Transverse colon (tissue), 4 donors: ENCODE data around the gene NAALADL2.

Experiments
- EP300 ChIP-seq: sonication (generic); formaldehyde crosslinking; IDR thresholded peaks from one replicate; pipeline ENCODE4 v1.6.1; 2017; ENCODE audit warnings: antibody characterized with exemption, low read depth
- POLR2A ChIP-seq: fragments of 450-650 bp; IDR thresholded peaks from one replicate; pipeline ENCODE4 v1.6.1; 2016; ENCODE audit warnings: antibody characterized with exemption, mild to moderate bottlenecking, moderate library complexity
- POLR2AphosphoS5 ChIP-seq, 3 donors: sonication (generic); formaldehyde crosslinking; IDR thresholded peaks; one replicate each; pipeline ENCODE4 v1.6.1; 2016; ENCODE audit warnings: antibody characterized with exemption in 3 of 3
- TF ChIP-seq, protein P1 (sequence below), 5 experiments: fragments of 200-600 bp in 3 of 5; fragments of 450-650 bp in 2 of 5; sonication (generic) in 3 of 5; IDR thresholded peaks; 1 replicate in 2 of 5; 2 replicates in 3 of 5; pipeline ENCODE4 v1.5.1; 2016 to 2017; ENCODE audit warnings: antibody characterized with exemption in 5 of 5, inconsistent platforms in 3 of 5, mild to moderate bottlenecking in 2 of 5, moderate library complexity in 1 of 5

DNA sequence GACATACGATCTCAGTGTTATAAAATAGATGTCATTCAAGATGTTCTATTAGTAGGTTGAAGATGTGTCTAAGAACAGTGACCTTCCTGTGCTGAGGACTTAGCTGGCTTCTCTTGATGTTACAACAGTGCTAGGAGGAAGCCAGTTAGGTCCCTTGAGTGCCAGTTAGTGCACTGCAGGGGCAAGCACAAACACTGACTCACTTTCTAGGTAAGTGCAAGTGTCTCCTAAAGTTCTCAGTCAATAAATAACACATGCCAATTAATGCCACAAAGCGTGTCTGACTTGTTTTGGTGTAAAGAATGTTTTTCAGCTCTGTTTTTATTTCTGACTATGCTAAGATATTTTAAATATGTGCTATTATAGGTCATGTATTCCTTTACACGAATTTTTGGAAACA is 211.8 kb downstream of the NAALADL2 start:
- TF ChIP-seq POLR2A (no peak), EP300 (no peak), POLR2AphosphoS5 (IDR thresholded peaks at IDR 0.05) (no peak)
- TF ChIP-seq, protein P1, sequence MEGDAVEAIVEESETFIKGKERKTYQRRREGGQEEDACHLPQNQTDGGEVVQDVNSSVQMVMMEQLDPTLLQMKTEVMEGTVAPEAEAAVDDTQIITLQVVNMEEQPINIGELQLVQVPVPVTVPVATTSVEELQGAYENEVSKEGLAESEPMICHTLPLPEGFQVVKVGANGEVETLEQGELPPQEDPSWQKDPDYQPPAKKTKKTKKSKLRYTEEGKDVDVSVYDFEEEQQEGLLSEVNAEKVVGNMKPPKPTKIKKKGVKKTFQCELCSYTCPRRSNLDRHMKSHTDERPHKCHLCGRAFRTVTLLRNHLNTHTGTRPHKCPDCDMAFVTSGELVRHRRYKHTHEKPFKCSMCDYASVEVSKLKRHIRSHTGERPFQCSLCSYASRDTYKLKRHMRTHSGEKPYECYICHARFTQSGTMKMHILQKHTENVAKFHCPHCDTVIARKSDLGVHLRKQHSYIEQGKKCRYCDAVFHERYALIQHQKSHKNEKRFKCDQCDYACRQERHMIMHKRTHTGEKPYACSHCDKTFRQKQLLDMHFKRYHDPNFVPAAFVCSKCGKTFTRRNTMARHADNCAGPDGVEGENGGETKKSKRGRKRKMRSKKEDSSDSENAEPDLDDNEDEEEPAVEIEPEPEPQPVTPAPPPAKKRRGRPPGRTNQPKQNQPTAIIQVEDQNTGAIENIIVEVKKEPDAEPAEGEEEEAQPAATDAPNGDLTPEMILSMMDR (IDR thresholded peaks at IDR 0.05): no peak
